Hepatocyte (in vitro differentiated cells): ENCODE data around the gene HCAR1. TPM values are rescaled to one million over a fixed set of nuclear protein-coding genes. Genes with fewer than 3 reads are reported as not detected.

Experiments
- DNase-seq: peaks from one replicate; pipeline ENCODE4 v3.0.0-alpha.2; 2016; ENCODE audit warnings: low spot score
- H2AFZ ChIP-seq: fragments of 200-600 bp; sonication (generic); 2 replicates; pipeline ENCODE4 v1.6.0; 2016; ENCODE audit warnings: antibody characterized with exemption, mild to moderate bottlenecking
- H3K27ac ChIP-seq: fragments of 200-600 bp; sonication (generic); 2 replicates; pipeline ENCODE4 v1.5.1; 2016; ENCODE audit warnings: mild to moderate bottlenecking
- H3K27me3 ChIP-seq: fragments of 200-600 bp; sonication (generic); 2 replicates; pipeline ENCODE4 v1.6.1; 2016
- H3K36me3 ChIP-seq: fragments of 200-600 bp; sonication (generic); replicated peaks from 2 replicates; pipeline ENCODE4 v1.5.1; 2016; ENCODE audit warnings: low read depth; ENCODE audit not compliant: insufficient read depth
- H3K4me1 ChIP-seq: fragments of 200-600 bp; sonication (generic); 2 replicates; pipeline ENCODE4 v1.5.1; 2016; ENCODE audit warnings: mild to moderate bottlenecking, moderate library complexity; ENCODE audit not compliant: insufficient read depth
- H3K4me2 ChIP-seq: fragments of 200-600 bp; sonication (generic); 2 replicates; pipeline ENCODE4 v1.6.0; 2016
- H3K4me3 ChIP-seq: fragments of 200-600 bp; sonication (generic); 2 replicates; pipeline ENCODE4 v1.5.1; 2016; ENCODE audit warnings: mild to moderate bottlenecking
- H3K79me2 ChIP-seq: fragments of 200-600 bp; sonication (generic); 2 replicates; pipeline ENCODE4 v1.6.0; 2017; ENCODE audit warnings: mild to moderate bottlenecking
- H3K9me2 ChIP-seq: fragments of 200-600 bp; sonication (generic); replicated peaks from 2 replicates; pipeline ENCODE4 v1.6.0; 2017; ENCODE audit warnings: mild to moderate bottlenecking; ENCODE audit not compliant: insufficient read depth
- H3K9me3 ChIP-seq: fragments of 200-600 bp; sonication (generic); 2 replicates; pipeline ENCODE4 v1.5.1; 2016; ENCODE audit warnings: low read depth, mild to moderate bottlenecking
- H4K20me1 ChIP-seq: fragments of 200-600 bp; sonication (generic); 2 replicates; pipeline ENCODE4 v1.6.0; 2016; ENCODE audit warnings: mild to moderate bottlenecking; ENCODE audit not compliant: insufficient read depth, poor library complexity, severe bottlenecking
- EZH2 ChIP-seq: fragments of 200-600 bp; sonication (generic); IDR thresholded peaks from 2 replicates; pipeline ENCODE4 v1.6.1; 2016; ENCODE audit warnings: antibody characterized with exemption, mild to moderate bottlenecking, borderline replicate concordance
- EZH2phosphoT487 ChIP-seq: fragments of 200-600 bp; sonication (generic); IDR thresholded peaks from one replicate; pipeline ENCODE4 v1.6.1; 2018; ENCODE audit warnings: antibody characterized with exemption, mild to moderate bottlenecking, low read depth, moderate library complexity; ENCODE audit not compliant: unreplicated experiment, severe bottlenecking
- WGBS: methylation state at CpG from one replicate; pipeline ENCODE4 v1.1.6; 2016; ENCODE audit warnings: low lambda C conversion rate; ENCODE audit errors: missing lambda C conversion rate; 5-methylcytosine and 5-hydroxymethylcytosine counted together
- polyA plus RNA-seq: library from polyadenylated mRNA; unstranded; fragments of >200 nt; fragmentation: Nextera tagmentation; extraction: Ambion mirVana; gene quantifications from 2 replicates; pipeline ENCODE4 v1.2.1, GENCODE V29; 2016
- total RNA-seq: library from RNA; depleted of rRNA; stranded (reverse); fragments of >200 nt; gene quantifications from 2 replicates; pipeline ENCODE4 v1.2.3, GENCODE V29; 2014
- TF ChIP-seq, protein P1 (sequence below): fragments of 200-600 bp; sonication (generic); IDR thresholded peaks from 2 replicates; pipeline ENCODE4 v1.5.1; 2016; ENCODE audit warnings: antibody characterized with exemption, mild to moderate bottlenecking; ENCODE audit not compliant: poor library complexity

Gene HCAR1
- total and polyA plus RNA-seq, 2 experiments from 2014 or later, result 0.19 to 0.63 TPM

DNA sequence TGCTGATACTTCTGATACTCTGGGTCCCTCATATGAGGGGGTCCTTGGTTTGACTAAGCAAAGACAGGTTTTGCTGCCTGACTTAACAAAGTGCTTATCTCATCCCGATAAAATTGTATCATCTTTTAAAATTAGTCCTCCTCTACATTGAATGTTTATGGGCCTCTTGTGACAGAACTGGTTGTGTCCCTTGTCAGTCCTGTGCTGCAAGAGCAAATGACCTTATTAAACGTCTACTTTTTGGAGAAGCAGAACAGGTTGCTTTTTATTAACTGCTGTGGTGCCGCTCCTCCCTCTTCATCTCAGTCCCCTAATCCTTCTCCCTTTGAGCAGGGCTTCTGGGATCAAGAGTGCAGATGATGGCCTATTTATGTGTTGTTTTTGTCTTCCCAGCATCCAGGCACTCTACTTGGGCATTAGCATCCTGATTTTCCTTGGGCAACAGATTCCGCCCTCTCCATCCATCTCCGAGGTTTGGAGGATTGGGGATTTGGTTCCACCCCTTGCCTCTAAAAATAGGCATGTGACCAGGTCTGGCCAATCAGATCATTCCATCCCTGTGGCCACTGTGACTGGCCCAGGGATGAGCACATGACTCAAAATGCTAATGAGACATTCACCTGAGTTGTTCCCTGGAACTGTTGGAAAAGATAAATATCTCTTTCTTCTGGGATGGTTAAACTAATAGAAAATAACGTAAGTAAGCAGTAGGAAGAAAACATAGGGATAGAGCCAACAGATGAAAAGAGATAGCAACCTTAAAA is 19.1 kb upstream of the HCAR1 start:
- Histone ChIP-seq H3K9me3 (no peaks in the 10 kb centered on the region), H3K27me3 (no peaks in the 10 kb centered on the region), H3K9me2 (no peaks in the 10 kb centered on the region), H3K4me2 (no peak overlapping the region), H4K20me1 (no peaks in the 10 kb centered on the region), H3K27ac (no peak overlapping the region), H3K4me1 (peaks cover 11% of the 10 kb centered on the region), H3K79me2 (peaks cover 19% of the 10 kb centered on the region), H3K36me3 (no peaks in the 10 kb centered on the region), H3K4me3 (no peak overlapping the region), H2AFZ (no peak overlapping the region)
- DNase-seq, result no peak
- WGBS, result 85% methylated on average over 6 of the region's 6 CpGs
- TF ChIP-seq, protein P1, sequence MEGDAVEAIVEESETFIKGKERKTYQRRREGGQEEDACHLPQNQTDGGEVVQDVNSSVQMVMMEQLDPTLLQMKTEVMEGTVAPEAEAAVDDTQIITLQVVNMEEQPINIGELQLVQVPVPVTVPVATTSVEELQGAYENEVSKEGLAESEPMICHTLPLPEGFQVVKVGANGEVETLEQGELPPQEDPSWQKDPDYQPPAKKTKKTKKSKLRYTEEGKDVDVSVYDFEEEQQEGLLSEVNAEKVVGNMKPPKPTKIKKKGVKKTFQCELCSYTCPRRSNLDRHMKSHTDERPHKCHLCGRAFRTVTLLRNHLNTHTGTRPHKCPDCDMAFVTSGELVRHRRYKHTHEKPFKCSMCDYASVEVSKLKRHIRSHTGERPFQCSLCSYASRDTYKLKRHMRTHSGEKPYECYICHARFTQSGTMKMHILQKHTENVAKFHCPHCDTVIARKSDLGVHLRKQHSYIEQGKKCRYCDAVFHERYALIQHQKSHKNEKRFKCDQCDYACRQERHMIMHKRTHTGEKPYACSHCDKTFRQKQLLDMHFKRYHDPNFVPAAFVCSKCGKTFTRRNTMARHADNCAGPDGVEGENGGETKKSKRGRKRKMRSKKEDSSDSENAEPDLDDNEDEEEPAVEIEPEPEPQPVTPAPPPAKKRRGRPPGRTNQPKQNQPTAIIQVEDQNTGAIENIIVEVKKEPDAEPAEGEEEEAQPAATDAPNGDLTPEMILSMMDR, result no peak
- TF ChIP-seq EZH2phosphoT487, result no peak
- TF ChIP-seq EZH2, result no peak

DNA sequence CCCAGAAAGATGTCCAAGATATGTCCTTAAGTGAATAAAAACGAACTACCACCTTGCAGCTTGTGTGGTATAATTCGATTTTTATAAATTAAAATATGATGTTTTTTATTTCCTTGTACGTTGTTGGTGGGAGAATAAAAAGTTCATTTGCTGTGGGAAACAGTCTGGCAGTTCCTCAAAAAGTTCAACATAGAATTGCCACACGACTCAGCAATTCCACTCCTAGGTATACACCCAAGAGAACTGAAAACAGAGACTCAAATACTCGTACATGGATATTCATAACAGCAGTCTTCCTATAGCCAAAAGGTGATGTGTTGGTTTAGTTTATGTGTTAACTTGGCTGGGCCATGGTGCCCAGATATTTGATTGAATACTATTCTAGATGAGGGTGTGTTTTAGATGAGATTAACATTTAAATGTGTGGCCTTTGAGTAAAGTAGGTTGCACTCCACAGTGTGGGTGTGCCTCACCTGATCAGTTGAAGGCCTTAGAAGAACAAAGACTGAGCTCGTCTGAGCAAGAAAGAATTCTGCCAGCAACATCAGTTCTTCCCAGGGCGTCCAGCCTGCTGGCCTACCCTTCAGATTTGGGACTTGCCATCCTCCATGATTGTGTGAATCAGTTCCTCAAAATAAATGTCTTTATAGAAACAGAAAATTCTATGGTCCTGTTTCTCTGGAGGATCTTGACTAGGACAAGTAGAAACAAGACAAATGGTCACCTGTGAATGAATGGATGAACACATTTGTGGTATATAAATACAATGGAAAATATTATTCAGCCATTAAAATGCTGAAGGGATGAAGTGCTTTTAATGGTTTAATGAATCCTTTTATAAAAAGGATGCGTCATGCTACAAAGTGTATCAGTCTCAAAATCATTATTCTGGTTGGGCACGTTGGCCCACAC is 16.8 kb upstream of the HCAR1 start:
- Histone ChIP-seq H3K9me2 (no peaks in the 10 kb centered on the region), H3K27me3 (no peaks in the 10 kb centered on the region), H3K9me3 (no peaks in the 10 kb centered on the region), H3K27ac (no peak overlapping the region), H3K4me3 (no peak overlapping the region), H3K79me2 (no peaks in the 10 kb centered on the region), H4K20me1 (no peaks in the 10 kb centered on the region), H2AFZ (no peak overlapping the region), H3K4me1 (no peaks in the 10 kb centered on the region), H3K4me2 (no peak overlapping the region), H3K36me3 (no peaks in the 10 kb centered on the region)
- 88% methylated on average over 9 of the region's 9 CpGs for WGBS
- DNase-seq, result no peak
- no peak for TF ChIP-seq EZH2phosphoT487
- TF ChIP-seq, protein P1, result no peak
- no peak for TF ChIP-seq EZH2

DNA sequence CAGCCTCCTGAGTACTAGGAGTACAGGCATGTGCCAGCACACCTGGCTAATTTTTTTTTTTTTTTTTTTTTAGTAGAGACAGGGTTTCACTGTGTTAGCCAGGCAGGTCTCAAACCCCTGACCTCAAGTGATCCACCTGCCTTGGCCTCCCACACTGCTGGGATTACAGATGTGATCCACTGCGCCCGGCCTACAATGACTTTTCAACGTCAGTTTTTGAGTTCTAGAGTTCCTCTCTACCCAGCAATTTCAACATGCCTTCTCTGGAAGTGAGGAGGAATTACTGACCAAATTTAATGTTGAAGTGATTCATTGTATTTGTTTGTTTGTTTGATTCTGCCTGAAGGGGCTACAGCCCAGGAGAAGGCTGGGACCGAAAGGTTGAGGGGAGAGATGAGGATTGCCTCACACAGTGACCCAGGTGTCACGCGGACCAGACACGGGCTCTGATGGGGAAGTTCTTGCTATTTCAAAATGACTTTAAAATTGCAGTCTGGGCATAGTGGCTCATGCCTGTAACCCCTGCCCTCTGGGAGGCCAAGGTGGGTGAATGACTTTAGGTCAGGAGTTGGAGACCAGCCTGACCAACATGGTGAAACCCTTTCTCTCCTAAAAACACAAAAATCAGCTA is 13.4 kb upstream of the HCAR1 start:
- Histone ChIP-seq H3K27me3 (no peaks in the 10 kb centered on the region), H3K9me3 (no peaks in the 10 kb centered on the region), H3K36me3 (no peaks in the 10 kb centered on the region), H3K27ac (no peak overlapping the region), H2AFZ (no peak overlapping the region), H3K9me2 (no peaks in the 10 kb centered on the region), H3K4me3 (no peak overlapping the region), H3K4me1 (no peaks in the 10 kb centered on the region), H3K4me2 (no peak overlapping the region), H4K20me1 (no peaks in the 10 kb centered on the region), H3K79me2 (no peaks in the 10 kb centered on the region)
- 97% methylated on average over 7 of the region's 7 CpGs for WGBS
- TF ChIP-seq EZH2phosphoT487, result no peak
- TF ChIP-seq EZH2, result no peak
- TF ChIP-seq, protein P1, result no peak
- DNase-seq, result no peak
